NCI-H187 (cell line): ENCODE data around the gene CYP21A2.
"Not testable (repeated sequence)": the region's sequence is repeated elsewhere in the genome, so short reads cannot be mapped to it uniquely, and the experiment has no call there.

Experiments
- DNase-seq, 2 experiments: peaks; one replicate each; lab custom pipeline; 2025; lab: John Stamatoyannopoulos, UW

Gene CYP21A2

DNA sequence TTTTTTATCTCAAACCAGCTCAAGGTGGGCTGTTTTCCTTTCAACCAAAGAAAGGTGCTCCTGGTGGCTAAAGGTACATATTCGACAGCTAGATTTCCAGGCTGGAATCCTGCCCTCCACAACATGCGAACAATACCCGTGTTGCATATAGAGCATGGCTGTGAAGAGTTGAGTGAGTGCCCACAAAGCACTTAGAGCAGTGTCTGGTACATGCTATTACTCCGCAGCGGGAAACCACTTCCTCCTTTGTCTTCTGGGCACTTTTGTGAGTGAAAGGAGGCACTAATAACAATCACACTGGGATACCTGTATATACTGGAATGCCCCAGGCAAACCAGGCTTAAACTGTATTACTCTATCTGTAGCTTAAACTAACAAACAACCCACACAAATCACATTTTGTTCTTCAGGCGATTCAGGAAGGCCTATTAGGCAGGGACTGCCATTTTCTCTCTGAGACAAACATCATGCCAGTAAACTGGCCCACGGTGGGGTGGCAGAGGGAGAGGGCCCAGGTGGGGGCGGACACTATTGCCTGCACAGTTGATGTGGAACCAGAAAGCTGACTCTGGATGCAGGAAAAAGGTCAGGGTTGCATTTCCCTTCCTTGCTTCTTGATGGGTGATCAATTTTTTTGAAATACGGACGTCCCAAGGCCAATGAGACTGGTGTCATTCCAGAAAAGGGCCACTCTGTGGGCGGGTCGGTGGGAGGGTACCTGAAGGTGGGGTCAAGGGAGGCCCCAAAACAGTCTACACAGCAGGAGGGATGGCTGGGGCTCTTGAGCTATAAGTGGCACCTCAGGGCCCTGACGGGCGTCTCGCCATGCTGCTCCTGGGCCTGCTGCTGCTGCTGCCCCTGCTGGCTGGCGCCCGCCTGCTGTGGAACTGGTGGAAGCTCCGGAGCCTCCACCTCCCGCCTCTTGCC lies at the start of gene CYP21A2:
TSS of gene CYP21A2 (plus strand) at position 818 of the 927 bp plus-strand sequence. CDS start at position 826, 8 bp downstream.
- DNase-seq = not testable (repeated sequence)

DNA sequence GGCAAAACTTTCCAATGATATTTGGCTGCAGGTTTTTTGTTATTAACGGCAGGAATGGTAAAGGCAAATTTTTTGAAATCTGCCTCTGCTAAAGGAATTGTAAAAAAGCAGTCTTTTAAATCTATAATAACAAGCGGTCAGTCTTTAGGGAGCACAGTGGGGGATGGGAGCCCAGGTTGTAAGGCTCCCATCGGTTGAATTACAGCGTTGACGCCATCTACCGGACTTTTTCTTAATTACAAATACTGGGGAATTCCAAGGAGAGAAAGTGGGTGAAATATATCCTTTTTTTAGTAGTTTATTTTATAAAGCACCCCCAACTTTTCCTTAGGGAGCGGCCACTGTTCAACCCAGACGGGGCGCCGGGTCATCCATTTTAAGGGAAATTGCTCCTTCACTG lies 48.9 kb upstream of the CYP21A2 start:
- DNase-seq = not testable (repeated sequence)

DNA sequence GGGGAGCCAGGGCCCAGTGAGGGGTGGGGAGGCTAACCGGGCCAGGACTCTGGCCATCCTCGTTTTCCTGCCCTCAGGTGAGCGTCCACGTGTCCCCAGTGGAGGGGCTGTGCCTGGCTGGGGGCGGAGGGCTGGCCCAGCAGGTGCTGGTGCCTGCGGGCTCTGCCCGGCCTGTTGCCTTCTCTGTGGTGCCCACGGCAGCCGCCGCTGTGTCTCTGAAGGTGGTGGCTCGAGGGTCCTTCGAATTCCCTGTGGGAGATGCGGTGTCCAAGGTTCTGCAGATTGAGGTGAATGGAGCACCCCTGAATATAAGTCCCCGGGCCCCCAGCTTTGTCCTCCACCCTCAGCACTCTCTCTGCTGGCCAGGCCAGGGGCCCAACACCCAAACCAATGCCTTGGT lies 43.8 kb upstream of the CYP21A2 start:
- not testable (repeated sequence) for DNase-seq

DNA sequence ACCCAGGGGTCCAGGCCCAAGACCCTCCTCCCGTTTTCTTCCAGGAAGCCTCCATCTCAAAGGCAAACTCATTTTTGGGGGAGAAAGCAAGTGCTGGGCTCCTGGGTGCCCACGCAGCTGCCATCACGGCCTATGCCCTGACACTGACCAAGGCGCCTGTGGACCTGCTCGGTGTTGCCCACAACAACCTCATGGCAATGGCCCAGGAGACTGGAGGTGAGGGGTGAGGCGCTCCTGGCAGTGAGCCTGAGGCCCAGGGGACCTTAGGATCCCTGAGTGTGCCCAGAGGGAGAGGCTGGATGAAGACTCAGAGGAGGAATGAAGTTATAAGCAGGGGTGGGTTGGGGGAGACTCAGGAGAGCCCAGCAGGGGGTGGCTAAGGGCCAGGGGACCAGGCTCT lies 41.8 kb upstream of the CYP21A2 start:
- not testable (repeated sequence) for DNase-seq

DNA sequence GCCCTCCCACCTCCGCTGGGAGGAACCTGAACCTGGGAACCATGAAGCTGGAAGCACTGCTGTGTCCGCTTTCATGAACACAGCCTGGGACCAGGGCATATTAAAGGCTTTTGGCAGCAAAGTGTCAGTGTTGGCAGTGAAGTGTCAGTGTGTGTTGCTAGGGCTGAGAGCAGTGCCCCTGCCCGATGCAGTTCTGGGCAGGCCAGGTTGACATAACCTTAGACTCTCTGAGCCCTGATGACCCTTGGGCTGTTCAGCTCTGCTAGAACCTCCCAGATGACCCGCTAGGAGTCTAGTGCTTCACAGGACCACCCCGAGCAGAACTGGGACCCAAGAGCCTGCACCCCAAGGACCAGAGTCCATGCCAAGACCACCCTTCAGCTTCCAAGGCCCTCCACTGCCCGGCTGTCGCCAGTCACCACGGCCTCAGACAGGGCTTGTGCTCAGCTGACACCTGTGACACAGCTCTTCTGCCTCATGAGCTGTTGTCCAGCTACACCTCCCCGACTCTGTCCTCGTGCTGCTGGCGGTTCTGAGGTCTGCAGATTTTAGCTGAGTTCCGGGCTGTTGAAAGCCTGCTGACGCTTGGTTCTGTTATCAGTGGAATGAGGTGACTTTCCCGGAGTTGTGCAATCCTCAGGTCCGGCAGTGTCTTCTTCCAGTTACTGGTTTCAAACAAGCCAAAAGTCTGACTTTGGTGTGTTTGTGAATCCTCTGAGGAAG lies 35.5 kb upstream of the CYP21A2 start:
- DNase-seq = not testable (repeated sequence)

DNA sequence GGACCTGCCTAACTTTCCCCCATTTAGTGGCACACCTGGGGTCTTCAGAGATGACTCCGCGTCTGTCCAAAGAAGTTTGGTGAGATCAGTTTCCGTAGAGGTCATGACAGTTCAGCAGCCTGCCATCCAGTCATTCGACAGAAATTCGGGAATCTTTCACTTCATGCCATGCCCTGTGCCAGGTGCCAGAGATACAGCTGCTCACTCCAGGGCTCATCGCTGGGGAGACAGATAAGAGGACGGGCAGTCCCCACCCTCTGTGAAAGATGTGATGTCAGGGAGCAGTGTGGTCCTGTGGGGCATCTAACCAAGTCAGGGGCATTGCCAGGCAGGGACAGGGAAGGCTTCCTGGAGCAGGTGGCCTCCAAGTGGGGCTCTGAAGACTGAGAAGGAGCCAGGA lies 34.9 kb upstream of the CYP21A2 start:
- DNase-seq = not testable (repeated sequence)

DNA sequence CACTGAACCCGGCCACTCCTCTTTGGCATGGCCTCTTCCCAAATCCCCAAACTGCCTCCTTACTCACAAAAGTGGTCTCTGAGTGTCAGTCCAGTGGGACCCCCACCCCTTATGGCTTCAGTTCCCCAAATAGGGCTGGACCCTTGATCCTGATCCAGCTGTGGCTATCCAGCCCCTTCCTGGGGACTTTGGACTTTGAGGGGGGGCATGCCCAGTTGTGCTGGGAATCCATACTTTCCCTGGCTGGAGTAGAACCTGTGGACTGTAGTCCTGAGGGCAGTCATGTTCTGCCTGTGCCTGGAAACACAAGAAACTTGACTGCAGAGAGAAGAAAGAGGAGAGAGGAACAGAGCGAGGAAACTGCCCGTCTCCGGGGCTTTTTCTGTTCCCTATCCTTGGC lies 33.8 kb upstream of the CYP21A2 start:
- not testable (repeated sequence) for DNase-seq

DNA sequence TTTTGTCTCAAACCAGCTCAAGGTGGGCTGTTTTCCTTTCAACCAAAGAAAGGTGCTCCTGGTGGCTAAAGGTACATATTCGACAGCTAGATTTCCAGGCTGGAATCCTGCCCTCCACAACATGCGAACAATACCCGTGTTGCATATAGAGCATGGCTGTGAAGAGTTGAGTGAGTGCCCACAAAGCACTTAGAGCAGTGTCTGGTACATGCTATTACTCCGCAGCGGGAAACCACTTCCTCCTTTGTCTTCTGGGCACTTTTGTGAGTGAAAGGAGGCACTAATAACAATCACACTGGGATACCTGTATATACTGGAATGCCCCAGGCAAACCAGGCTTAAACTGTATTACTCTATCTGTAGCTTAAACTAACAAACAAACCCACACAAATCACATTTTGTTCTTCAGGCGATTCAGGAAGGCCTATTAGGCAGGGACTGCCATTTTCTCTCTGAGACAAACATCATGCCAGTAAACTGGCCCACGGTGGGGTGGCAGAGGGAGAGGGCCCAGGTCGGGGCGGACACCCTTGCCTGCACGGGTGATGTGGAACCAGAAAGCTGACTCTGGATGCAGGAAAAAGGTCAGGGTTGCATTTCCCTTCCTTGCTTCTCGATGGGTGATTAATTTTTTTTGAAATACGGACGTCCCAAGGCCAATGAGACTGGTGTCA lies 33.2 kb upstream of the CYP21A2 start:
- not testable (repeated sequence) for DNase-seq

DNA sequence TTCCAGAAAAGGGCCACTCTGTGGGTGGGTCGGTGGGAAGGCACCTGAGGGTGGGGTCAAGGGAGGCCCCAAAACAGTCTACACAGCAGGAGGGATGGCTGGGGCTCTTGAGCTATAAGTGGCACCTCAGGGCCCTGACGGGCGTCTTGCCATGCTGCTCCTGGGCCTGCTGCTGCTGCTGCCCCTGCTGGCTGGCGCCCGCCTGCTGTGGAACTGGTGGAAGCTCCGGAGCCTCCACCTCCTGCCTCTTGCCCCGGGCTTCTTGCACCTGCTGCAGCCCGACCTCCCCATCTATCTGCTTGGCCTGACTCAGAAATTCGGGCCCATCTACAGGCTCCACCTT lies 32.7 kb upstream of the CYP21A2 start:
- not testable (repeated sequence) for DNase-seq

DNA sequence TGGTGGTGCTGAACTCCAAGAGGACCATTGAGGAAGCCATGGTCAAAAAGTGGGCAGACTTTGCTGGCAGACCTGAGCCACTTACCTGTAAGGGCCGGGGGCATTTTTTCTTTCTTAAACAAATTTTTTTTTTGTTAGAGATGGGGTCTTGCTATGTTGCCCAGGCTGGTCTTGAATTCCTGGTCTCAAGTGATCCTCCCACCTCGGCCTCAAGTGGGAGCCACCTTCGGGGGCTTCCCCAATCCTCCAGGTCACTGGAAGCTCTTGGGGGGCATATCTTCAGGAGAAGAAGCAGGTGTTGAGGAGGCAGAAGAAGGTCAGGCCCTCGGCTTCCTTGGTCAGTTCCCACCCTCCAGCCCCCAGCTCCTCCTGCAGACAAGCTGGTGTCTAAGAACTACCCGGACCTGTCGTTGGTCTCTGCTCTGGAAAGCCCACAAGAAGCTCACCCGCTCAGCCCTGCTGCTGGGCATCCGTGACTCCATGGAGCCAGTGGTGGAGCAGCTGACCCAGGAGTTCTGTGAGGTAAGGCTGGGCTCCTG lies 32.2 kb upstream of the CYP21A2 start:
- DNase-seq = not testable (repeated sequence)

DNA sequence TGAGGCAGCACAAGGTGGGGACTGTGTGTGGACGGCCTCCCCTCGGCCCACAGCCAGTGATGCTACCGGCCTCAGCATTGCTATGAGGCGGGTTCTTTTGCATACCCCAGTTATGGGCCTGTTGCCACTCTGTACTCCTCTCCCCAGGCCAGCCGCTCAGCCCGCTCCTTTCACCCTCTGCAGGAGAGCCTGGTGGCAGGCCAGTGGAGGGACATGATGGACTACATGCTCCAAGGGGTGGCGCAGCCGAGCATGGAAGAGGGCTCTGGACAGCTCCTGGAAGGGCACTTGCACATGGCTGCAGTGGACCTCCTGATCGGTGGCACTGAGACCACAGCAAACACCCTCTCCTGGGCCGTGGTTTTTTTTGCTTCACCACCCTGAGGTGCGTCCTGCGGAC lies 31.1 kb upstream of the CYP21A2 start:
- DNase-seq = not testable (repeated sequence)

DNA sequence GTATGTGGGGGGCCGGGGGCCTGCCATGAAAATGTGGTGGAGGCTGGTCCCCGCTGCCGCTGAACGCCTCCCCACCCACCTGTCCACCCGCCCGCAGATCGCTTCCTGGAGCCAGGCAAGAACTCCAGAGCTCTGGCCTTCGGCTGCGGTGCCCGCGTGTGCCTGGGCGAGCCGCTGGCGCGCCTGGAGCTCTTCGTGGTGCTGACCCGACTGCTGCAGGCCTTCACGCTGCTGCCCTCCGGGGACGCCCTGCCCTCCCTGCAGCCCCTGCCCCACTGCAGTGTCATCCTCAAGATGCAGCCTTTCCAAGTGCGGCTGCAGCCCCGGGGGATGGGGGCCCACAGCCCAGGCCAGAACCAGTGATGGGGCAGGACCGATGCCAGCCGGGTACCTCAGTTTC lies 30.2 kb upstream of the CYP21A2 start:
- not testable (repeated sequence) for DNase-seq

DNA sequence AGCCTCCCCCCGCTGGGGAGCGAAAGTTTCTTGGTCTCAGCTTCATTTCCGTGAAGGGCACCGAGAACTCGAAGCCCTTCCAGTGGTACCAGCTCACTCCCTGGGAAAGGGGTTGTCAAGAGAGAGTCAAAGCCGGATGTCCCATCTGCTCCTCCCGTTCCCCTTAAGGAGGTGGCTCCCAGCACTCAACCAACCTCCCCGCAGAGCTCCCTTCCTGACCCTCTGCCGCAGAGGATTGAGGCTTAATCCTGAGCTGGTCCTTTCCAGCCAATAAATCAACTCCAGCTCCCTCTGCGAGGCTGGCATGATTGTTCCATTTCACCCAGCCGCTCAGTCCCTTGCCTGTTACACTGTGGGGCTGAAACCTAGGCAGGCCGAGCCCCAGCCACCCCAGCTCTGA lies 29.6 kb upstream of the CYP21A2 start:
- not testable (repeated sequence) for DNase-seq

DNA sequence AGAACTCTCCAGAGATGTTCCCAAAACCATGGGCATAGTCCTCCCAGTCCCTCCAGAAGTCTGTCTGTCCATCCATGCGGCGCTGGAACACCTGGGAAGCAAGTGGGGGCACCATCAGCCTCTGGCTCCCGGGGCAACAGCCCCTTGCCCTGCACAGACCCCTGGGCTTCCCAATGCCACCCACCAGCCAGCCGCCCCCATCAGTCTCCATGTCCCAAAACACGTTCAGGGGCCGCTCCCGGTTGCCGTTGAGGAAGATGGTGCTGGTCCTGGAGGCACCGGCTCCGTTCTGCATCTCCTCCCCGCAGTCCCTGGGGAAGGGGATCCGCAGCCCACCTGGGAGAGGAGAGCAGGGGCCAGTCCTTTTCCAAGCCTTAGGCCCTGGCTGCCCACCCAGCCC lies 28.7 kb upstream of the CYP21A2 start:
- not testable (repeated sequence) for DNase-seq

DNA sequence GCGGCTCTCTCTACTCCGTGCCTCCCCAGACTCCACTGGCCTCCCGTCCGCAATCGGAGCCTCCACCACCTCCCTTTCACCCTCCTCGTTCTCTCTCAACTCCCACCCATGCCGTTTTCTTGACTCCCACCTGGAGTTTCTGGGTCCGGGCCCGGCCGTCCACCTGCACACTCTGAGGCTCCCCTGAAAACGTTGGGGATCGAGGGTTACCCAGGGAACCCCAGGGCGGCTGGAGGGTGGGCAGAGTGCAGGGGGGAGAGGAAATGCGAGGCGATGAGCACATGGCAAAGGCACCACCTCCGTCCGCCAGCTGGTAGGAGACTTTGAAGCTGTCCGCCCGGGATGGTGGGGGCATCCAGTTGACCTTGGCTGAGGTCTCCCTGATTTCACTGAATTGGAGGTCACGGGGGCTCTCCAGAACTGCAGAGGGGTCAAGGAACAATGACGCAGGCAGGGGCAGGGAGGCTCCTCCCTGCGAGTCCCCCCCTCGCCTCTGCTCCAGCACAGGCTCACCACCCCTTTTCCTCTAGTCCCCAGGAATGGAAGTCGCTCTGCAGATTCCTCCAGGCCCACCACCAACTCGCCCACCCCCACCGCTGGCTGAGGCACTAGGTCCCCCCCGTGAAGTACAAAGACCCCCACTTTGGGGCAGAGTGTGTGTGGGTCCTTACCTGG lies 27.2 kb upstream of the CYP21A2 start:
- not testable (repeated sequence) for DNase-seq

DNA sequence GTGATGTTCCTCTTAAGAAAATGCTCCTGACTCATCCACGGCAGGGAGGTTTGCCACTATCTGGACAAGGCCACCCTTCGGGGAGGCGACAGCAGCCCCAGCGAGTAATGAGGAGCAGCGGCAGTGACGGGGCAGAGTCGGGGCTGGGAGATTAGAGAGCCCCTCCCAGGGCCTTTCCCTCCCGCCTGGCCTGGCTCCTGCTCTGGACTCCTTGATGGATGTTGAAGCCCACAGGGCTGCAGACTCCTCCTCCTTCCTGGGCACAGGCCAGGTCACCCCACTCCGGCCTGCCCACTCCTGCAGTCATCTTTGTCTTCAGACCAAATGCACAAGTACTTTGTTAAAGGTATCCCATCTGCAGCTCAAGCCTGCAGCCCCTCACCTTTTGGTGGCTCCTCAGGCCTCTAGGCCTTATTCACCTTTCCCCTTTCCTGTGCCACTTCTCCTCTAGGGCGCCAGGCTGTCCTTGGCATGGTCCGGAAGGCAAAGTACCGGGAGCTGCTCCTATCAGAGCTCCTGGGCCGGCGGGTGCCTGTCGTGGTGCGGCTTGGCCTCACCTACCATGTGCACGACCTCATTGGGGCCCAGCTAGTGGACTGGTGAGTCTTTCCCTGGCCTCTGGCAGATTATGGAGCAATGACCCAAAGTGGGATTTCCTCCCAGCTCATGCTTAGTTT lies 25.1 kb upstream of the CYP21A2 start:
- not testable (repeated sequence) for DNase-seq

DNA sequence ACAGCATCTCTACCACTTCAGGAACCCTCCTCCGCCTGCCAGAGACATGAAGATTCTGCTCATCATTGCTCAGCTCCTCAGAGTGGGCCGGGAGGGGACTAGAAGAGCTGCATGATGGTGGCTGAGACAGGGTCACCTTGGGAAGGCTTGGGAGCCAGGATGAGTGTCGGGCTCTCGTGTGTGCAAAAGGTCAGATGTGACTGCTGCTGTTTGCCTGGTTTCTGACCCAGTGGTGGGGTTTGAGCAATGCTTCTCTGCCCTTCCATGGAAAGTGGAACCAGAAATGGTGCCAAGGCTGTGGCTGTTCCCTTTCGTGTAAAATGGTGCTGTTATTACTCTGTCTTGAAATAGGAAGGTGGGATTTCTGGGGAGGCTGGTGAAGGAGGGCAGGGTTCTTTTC lies 24.5 kb upstream of the CYP21A2 start:
- DNase-seq = not testable (repeated sequence)

DNA sequence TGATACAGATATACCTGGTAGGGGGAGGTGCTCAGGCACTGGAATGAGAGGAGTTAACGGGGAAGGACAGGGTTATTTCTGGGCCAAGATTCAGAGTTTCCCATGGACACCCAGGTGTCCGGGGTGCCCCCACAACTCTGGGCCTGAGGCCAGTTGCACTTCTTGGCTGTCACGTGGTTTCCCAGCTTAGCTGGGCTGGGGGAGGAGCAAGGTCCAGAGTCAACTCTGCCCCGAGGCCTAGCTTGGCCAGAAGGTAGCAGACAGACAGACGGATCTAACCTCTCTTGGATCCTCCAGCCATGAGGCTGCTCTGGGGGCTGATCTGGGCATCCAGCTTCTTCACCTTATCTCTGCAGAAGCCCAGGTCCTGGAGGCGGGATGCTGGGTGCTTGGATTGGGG lies 23.7 kb upstream of the CYP21A2 start, which contains the start of gene C4B:
TSS of gene C4B (plus strand) at position 249 of the 400 bp plus-strand sequence. CDS start at position 300, 51 bp downstream.
- not testable (repeated sequence) for DNase-seq

DNA sequence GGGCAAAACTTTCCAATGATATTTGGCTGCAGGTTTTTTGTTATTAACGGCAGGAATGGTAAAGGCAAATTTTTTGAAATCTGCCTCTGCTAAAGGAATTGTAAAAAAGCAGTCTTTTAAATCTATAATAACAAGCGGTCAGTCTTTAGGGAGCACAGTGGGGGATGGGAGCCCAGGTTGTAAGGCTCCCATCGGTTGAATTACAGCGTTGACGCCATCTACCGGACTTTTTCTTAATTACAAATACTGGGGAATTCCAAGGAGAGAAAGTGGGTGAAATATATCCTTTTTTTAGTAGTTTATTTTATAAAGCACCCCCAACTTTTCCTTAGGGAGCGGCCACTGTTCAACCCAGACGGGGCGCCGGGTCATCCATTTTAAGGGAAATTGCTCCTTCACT lies 16.1 kb upstream of the CYP21A2 start:
- DNase-seq = not testable (repeated sequence)

DNA sequence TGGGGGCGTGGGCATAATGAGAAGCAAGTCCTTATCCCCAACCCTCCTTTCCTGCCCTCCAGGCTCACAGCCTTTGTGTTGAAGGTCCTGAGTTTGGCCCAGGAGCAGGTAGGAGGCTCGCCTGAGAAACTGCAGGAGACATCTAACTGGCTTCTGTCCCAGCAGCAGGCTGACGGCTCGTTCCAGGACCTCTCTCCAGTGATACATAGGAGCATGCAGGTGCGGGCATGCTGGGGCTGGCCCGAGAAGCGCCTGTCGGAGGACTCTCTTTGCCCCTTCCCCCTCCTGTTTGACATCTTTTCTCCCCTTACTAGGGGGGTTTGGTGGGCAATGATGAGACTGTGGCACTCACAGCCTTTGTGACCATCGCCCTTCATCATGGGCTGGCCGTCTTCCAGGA lies 9.6 kb upstream of the CYP21A2 start:
- DNase-seq = not testable (repeated sequence)

DNA sequence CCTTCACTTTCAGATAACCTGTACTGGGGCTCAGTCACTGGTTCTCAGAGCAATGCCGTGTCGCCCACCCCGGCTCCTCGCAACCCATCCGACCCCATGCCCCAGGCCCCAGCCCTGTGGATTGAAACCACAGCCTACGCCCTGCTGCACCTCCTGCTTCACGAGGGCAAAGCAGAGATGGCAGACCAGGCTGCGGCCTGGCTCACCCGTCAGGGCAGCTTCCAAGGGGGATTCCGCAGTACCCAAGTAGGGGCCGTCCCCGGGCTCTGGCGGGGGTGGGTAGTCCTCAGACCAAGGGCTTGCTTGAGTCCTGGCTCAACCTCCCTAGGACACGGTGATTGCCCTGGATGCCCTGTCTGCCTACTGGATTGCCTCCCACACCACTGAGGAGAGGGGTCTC lies 8.7 kb upstream of the CYP21A2 start:
- DNase-seq = not testable (repeated sequence)
